Cardiac septum (tissue), 1 donor: ENCODE measurements around the gene CWC25. TPM values are rescaled to one million over a fixed set of nuclear protein-coding genes. Genes with fewer than 3 reads are reported as not detected.
A peak's percentile ranks its signal among the peaks of the same experiment; 100 is the strongest.
"Not testable (repeated sequence)": the region's sequence is repeated elsewhere in the genome, so short reads cannot be mapped to it uniquely, and the experiment has no call there.

Experiments used
- DNase-seq: peaks from one replicate; pipeline ENCODE4 v3.0.0-alpha.2; 2020; ENCODE audit warnings: low spot score
- intact Hi-C: fragments of 100-400 bp; cut with DNase I; formaldehyde crosslinking; loops from one replicate; pipeline ENCODE4 v1.14.0; 2022
- total RNA-seq: library from RNA; stranded (reverse); fragmentation: NEBNext Ultra II Directional; extraction: Animal tissue kit (Norgen Biotek cat#: 25700); gene quantifications from one replicate; pipeline ENCODE4 v1.2.1, GENCODE V29; 2021
- donor health status: DM: no; HTN: no; CAD: no.

CWC25 gene
- total RNA-seq, 1 donor from 2014 or later, result 10.4 TPM

GRCh38 chr17:38855101-38855714 is 30.1 kb upstream of the CWC25 start:
- intact Hi-C loops, DNase-seq: not testable (repeated sequence)

DNA sequence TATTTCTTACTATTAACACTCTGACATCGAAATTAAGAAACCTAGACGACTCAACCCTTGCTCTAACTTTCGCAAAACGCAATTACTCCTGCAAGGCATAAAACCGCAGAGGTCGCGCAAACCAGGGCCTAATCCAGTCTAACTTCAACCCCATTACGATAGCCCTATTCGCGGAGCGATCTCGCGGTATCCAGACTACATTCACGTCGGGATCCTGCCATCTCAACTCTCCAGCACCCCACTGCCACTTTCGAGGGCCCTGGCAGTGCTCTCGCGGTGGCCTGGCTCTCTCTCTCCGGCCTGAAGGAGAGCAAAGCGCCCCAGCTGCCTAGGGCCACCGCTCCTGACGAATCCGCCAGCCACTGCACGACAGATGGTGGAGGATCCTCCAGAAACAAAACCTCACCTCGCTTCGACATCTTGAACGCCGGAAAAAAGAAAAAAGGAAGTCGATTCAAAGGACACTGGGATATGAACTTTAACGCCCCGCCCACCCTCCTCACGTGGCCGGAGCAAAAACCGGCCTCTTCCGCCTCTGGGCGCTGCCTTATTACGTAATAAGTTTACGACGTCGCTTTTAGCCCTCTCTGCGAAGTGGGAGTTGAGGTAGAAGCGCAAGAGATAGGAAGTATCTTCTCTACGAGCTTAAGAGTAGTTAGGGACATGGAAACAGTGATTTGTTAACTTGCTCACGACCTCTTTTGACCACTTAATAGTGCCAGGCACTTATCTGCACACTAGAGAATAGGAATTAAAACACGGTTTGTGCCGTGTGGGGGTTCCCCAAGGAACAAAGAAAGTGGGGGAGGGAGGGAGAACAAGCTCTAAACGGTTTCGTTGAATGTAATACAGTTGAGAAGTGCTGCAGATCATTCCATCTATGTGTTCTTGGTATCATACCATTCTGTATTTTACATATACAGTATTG is 28.4 kb upstream of the CWC25 start, which contains the start of gene RPL23:
TSS of gene RPL23 (minus strand) at position 430 of the 928 bp plus-strand sequence. CDS start at position 419, 11 bp downstream.
- intact Hi-C loops, result loop anchor here (1.0 kb wide), 1 partner anchor 28 kb away; the partner anchor contains the start of gene CWC25
- DNase-seq, result peak; percentile 96

DNA sequence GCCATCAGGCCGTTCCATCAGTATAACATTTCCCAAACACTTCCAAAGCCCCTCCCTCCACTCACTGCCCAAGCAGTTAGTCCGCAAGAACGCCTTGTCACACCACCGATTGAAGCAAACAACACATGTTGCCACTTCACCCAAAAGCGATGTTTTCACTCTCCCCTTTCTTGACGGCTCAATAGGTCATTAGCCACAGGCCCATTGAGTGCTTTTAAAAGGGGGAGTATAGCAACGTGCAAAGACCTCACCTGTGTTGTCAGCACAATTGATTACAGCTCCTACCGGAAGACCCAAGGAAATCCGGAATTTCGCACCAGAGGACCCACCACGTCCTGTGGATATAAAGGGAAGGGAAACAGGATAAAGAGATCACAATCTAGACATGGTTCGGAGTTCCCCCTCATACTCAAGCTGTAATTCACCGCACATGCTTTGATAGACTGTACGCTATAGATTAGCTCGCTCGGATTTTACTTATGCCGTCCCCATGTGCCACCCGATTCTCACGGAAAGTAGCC is 27.7 kb upstream of the CWC25 start:
- no peak for DNase-seq
- intact Hi-C loops, result loop anchor here (1.0 kb wide), 1 partner anchor 28 kb away; the partner anchor contains the start of gene CWC25

GRCh38 chr17:38851434-38851833 is 26.3 kb upstream of the CWC25 start:
- intact Hi-C loops, result no loop called here
- DNase-seq, result no peak

DNA sequence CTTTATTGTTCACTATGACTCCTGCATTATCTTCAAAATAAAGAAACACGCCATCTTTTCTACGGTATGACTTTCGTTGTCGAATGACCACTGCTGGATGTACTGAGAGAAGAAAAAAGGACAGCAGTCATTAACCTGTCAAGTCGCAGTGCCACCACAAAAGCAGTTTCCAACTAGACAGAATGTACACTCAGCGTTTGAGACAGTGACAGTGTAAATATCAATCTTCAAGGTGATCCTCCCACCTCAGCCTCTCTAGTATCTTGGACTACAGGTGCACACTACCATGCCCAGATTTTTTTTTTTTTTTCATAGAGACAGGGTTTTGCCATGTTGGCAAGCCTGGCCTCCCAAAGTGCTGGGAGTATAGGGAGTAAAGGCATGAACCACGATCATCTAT is 25.3 kb upstream of the CWC25 start:
- DNase-seq, result no peak
- intact Hi-C loops, result no loop called here

GRCh38 chr17:38848939-38849605 is 24.0 kb upstream of the CWC25 start:
- intact Hi-C loops, result no loop called here
- DNase-seq, result no peak

- intact Hi-C loops, result no loop called here
- DNase-seq, result no peak
Observed at GRCh38 chr17:38848557-38848891, 23.4 kb upstream of the CWC25 start.

DNA sequence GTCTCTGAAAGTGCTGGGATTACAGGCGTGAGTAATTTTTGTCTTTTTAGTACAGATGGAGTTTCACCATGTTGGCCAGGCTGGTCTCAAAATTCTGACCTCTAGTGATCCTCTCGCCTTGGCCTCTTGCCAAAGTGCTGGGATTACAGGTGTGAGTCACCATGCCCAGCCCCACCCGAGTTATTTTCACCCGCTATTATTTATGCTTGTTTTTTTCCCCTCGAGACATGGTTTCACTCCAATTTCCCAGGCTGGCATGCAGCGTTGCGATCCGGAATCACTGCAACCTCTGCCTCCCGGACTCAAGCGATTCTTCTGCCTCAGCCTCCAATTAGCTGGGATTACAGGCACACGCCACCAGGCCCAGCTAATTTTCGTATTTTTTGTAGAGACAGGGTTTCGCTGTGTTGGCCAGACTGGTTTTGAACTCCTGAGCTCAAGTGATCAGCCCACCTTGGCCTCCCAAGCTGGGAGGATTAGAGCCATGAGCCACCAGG is 19.2 kb upstream of the CWC25 start:
- no peak for DNase-seq

GRCh38 chr17:38825762-38826247 is 684 bp upstream of the CWC25 start:
- intact Hi-C loops, result loop anchor here (1.0 kb wide), 1 partner anchor 27 kb away; the partner anchor contains the start of gene RPL23
- DNase-seq, result no peak

More for the DNA sequence above, 19.2 kb upstream of the CWC25 start:
- intact Hi-C loops, result no loop called here

DNA sequence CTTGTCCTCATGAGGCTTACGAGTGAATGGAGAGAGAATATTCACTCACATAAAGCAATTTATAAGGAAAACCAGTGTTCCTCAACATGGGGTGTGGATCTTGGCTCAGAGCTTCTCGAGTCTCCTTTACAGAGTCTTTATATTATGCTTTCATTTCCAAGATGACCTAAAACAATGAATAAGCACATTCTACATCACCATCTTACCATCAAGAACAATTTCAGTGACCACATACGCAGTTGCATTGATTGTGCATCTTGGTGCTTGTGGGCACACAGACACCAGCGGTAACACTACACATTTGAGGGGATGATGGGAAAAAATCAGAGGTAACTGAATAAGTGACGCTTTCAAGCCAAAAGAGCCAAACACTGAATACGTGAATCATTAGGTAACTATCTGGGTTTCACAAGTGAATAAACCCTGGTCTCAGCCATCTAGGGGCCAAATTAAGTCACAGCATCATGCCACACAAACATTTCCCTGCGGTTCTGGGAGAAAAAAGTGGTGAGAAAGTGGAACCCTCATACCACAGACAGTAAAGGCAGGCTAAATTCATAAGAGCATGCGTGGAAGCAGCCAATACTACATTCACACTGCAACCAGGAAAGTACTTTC is 9.4 kb downstream of the CWC25 start:
- DNase-seq, result no peak
- intact Hi-C loops, result no loop called here

GRCh38 chr17:38809828-38810227 is 15.3 kb downstream of the CWC25 start:
- no peak for DNase-seq
- intact Hi-C loops, result no loop called here

DNA sequence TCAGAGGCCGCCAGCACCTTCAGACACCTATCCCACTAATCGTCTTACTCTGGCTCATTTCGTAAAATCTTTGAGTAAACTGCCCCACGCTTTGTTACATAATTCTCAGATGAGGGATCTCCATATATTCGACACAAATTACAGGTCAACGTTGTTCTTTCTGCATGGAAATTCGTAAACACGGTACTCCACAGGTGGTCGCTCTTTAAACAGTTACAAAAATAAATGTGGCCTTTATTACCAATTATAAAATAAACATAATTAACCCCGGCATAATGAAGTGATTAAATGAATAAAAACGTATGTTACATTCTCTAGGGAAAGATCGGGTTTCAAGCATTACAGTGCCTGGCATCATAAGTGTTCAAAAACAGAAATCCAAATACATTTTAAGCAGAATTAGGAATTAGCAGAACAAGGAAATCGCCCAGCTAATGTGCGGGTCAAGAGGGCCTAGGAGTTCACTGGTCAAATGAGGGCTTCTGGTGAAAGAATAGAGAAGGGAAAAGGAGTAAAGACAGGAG is 24.8 kb downstream of the CWC25 start:
- intact Hi-C loops, result no loop called here
- no peak for DNase-seq

DNA sequence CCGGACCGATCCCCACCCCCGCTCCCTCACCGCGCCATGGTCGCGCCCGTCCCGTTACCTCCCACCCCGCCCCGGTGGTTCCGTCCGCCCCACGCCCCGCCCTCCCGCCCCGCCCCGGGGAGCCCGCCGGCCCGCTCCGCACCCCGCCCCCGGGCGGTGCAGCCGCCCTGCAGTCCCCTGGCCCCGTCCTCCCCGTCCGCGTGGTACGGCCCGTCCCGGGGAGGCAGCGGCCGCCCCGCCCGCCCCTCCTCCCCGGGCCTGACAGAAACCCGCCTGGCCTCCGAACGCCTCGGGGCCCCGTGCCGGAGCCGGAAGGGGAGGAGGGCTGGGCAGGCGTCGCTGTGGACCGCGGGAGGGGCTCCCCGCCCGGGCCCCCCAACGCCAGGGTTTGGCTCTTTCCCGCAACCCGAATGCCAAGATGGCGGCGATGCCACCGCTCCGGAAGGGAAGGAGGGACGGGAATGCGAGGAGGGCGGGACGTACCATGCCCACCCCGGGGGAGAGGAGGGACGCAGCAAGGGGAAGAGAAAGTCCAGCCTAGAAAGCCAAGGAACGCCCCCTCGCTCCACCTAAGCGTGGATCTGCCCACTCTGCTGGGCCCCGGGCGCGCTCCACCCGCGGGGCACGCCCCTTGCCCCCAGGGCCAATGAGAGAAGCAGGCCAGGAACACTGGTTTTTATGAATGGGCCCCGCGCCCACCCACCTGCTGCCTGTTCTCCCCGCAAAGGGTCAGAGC is 25.5 kb downstream of the CWC25 start, which contains the start of gene PIP4K2B:
TSS of gene PIP4K2B (minus strand) at position 56 of the 736 bp plus-strand sequence. CDS start 132 bp downstream, outside the sequence.
- peak; percentile 96 for DNase-seq
- intact Hi-C loops, result loop anchor here (2.0 kb wide), 1 partner anchor 47 kb away; the partner anchor contains the start of gene PSMB3

DNA sequence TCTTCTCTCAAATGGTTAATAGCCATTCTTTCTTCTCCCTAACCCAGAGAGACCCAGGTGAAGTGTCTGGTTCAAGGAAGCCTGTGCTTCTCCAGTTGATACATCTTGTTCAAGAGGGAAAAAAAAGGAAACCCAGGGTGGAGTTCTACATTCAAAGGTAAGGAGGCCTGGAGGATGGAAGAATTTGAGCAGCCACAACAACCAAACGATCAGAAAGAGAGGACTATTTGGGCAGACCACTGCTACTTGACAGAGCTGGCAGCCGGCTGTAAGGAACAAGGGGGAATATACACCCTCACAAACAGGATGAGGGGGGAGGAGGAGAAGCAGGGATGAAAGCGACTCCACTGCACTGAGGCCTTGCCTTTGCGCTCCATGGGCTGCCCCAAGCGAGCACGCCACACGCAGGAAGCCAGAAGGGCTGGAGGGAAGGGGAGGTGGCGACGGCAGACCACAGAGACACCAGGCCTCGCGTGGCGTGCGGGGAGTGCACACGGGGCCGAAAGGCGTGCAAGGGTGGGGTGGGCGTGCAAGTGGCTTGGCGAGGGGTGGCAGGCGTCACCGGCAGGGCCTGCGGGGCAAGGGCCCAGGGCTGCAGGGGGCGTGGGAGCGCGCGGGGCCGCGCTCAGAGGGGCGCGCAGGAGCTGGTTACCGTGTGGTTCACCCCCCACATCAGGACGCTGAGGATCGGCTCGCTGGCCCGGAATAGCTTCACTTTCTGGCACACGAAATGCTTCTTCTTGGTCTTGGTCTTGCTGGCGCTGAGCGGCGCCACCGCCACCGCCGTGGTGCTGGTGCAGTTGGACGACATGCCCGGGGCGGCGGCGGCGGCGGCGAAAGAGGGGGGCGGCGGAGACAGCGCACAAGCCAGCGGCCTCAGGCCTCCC is 26.3 kb downstream of the CWC25 start:
- DNase-seq, result peak; percentile 78

GRCh38 chr17:38797828-38798227 is 27.3 kb downstream of the CWC25 start:
- DNase-seq, result no peak
- intact Hi-C loops, result loop anchor here (2.0 kb wide), 1 partner anchor 45 kb away; the partner anchor contains the start of gene PSMB3

More for the DNA sequence above, 26.3 kb downstream of the CWC25 start:
- intact Hi-C loops, result loop anchor here (2.0 kb wide), 1 partner anchor 46 kb away; the partner anchor contains the start of gene PSMB3

GRCh38 chr17:38797158-38797490 is 28.0 kb downstream of the CWC25 start:
- DNase-seq, result no peak
- intact Hi-C loops, result no loop called here
